GM23248 (cell line): ENCODE results near the gene NFKBIL1. TPM values are rescaled to one million over a fixed set of nuclear protein-coding genes. Genes with fewer than 3 reads are reported as not detected.

Source experiments
- DNase-seq: peaks from one replicate; pipeline ENCODE4 v3.0.0-alpha.2; 2015
- H2AFZ ChIP-seq: fragments of 200-600 bp; sonication (generic); 2 replicates; pipeline ENCODE4 v1.6.1; 2016; ENCODE audit warnings: antibody characterized with exemption
- H3F3A ChIP-seq: fragments of 200-600 bp; sonication (generic); 2 replicates; pipeline ENCODE4 v1.6.1; 2016; ENCODE audit warnings: mild to moderate bottlenecking, antibody characterized with exemption, mixed run types; ENCODE audit not compliant: insufficient read depth
- H3K27ac ChIP-seq: fragments of 200-600 bp; sonication (generic); 2 replicates; pipeline ENCODE4 v1.5.1; 2016; ENCODE audit warnings: mild to moderate bottlenecking
- H3K27me3 ChIP-seq: fragments of 200-600 bp; sonication (generic); replicated peaks from 2 replicates; pipeline ENCODE4 v1.6.1; 2016; ENCODE audit warnings: mild to moderate bottlenecking; ENCODE audit not compliant: insufficient read depth
- H3K36me3 ChIP-seq: fragments of 200-600 bp; sonication (generic); 2 replicates; pipeline ENCODE4 v1.6.1; 2016; ENCODE audit warnings: low read depth, mild to moderate bottlenecking
- H3K4me1 ChIP-seq: fragments of 200-600 bp; sonication (generic); 2 replicates; pipeline ENCODE4 v1.6.1; 2016; ENCODE audit warnings: mild to moderate bottlenecking; ENCODE audit not compliant: insufficient read depth
- H3K4me2 ChIP-seq: fragments of 200-600 bp; sonication (generic); one replicate; pipeline ENCODE4 v1.6.1; 2016; ENCODE audit warnings: mild to moderate bottlenecking; ENCODE audit not compliant: unreplicated experiment
- H3K4me3 ChIP-seq: fragments of 200-600 bp; sonication (generic); 2 replicates; pipeline ENCODE4 v1.5.1; 2016; ENCODE audit warnings: mild to moderate bottlenecking
- H3K79me2 ChIP-seq: fragments of 200-600 bp; sonication (generic); 2 replicates; pipeline ENCODE4 v1.6.1; 2016; ENCODE audit warnings: mild to moderate bottlenecking; ENCODE audit not compliant: insufficient read depth
- H3K9ac ChIP-seq: fragments of 200-600 bp; sonication (generic); 2 replicates; pipeline ENCODE4 v1.6.1; 2016; ENCODE audit warnings: mild to moderate bottlenecking
- H3K9me2 ChIP-seq: fragments of 200-600 bp; sonication (generic); 2 replicates; pipeline ENCODE4 v1.6.1; 2016; ENCODE audit warnings: mixed run types, mild to moderate bottlenecking, moderate library complexity; ENCODE audit not compliant: insufficient read depth
- H3K9me3 ChIP-seq: fragments of 200-600 bp; sonication (generic); one replicate; pipeline ENCODE4 v1.6.1; 2017; ENCODE audit warnings: low read depth
- H4K20me1 ChIP-seq: fragments of 200-600 bp; sonication (generic); 2 replicates; pipeline ENCODE4 v1.6.0; 2016; ENCODE audit not compliant: insufficient read depth
- EZH2 ChIP-seq: fragments of 200-600 bp; sonication (generic); IDR thresholded peaks from 2 replicates; pipeline ENCODE4 v1.6.1; 2018; ENCODE audit warnings: antibody characterized with exemption, mild to moderate bottlenecking; ENCODE audit not compliant: insufficient read depth, poor library complexity, severe bottlenecking
- EZH2phosphoT487 ChIP-seq: fragments of 200-600 bp; sonication (generic); IDR thresholded peaks from 2 replicates; pipeline ENCODE4 v1.6.1; 2018; ENCODE audit warnings: antibody characterized with exemption, moderate library complexity, mild to moderate bottlenecking, low read depth; ENCODE audit not compliant: insufficient read depth
- WGBS, 2 experiments: methylation state at CpG; one replicate each; pipeline ENCODE4 v1.1.6; 2015 to 2017; ENCODE audit warnings: low lambda C conversion rate in 2 of 2, low coverage in 1 of 2; ENCODE audit errors: missing lambda C conversion rate in 2 of 2; 5-methylcytosine and 5-hydroxymethylcytosine counted together
- in situ Hi-C: fragments of 300-500 bp; cut with MboI; formaldehyde crosslinking; loops from 2 replicates; pipeline ENCODE4 v1.15.0; 2020
- polyA plus RNA-seq: library from polyadenylated mRNA; unstranded; fragments of >200 nt; fragmentation: Nextera tagmentation; extraction: Ambion mirVana; gene quantifications from 2 replicates; pipeline ENCODE4 v1.2.1, GENCODE V29; 2016
- total RNA-seq: library from RNA; depleted of rRNA; stranded (reverse); fragments of >200 nt; shearing (Covaris generic); gene quantifications from 2 replicates; pipeline ENCODE4 v1.2.3, GENCODE V29; 2014

Gene NFKBIL1
- total and polyA plus RNA-seq, 2 experiments from 2014 or later, result 12.3 to 20.4 TPM

GRCh38 chr6:31525932-31526591 lies 21.3 kb upstream of the NFKBIL1 start:
- H3K4me2 ChIP-seq, result peak overlapping the region; percentile 47
- H3K36me3 ChIP-seq, result peaks cover 13% of the 10 kb centered on the region; the same call in 1 of the 2 replicates
- H3K4me3 ChIP-seq, result no peak overlapping the region
- no peaks in the 10 kb centered on the region for H3K9me3 ChIP-seq
- H3K27me3 ChIP-seq, result no peaks in the 10 kb centered on the region
- H2AFZ ChIP-seq, result no peak overlapping the region
- TF ChIP-seq EZH2, result no peak
- DNase-seq, result peak; percentile 74
- no peaks in the 10 kb centered on the region for H3K79me2 ChIP-seq
- in situ Hi-C loops, result no loop called here
- H3K4me1 ChIP-seq, result peaks cover 18% of the 10 kb centered on the region
- WGBS, 2 experiments, result 57 to 61% methylated on average over 4 of the region's 4 CpGs
- H3K9ac ChIP-seq, result peak overlapping the region; percentile 46
- no peaks in the 10 kb centered on the region for H3K9me2 ChIP-seq
- peak overlapping the region; percentile 81 for H3K27ac ChIP-seq
- H4K20me1 ChIP-seq, result no peaks in the 10 kb centered on the region
- peaks cover 37% of the 10 kb centered on the region for H3F3A ChIP-seq

DNA sequence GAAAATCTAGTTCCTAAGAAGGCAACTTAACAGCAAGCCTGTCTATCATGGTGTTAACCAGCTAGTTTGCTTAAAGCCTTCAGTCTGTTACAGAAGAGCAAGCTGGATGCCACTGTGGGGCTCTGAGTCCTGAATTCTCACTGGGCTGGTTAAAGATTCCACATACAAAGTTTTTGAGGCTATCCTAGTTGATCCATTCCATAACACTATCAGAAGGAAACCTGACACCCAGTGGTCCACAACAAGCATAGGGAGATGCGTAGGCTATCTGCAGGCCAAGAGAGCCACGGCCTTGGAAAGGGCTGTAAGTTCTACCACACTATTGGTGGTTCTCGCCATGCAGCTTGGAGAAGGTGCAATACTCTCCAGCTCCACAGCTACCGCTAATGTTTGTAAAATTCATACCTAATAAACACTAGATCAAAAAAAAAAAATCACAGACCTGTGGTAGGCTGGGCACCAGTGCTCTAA lies 19.1 kb upstream of the NFKBIL1 start:
- H3K27ac ChIP-seq, result no peak overlapping the region
- H3K4me1 ChIP-seq, result peaks cover 18% of the 10 kb centered on the region
- H3K79me2 ChIP-seq, result peaks cover 10% of the 10 kb centered on the region; the same call in 1 of the 2 replicates
- no peaks in the 10 kb centered on the region; the same call in 1 of the 2 replicates for H4K20me1 ChIP-seq
- TF ChIP-seq EZH2, result no peak
- no peak for TF ChIP-seq EZH2phosphoT487
- H3K4me2 ChIP-seq, result no peak overlapping the region
- no peaks in the 10 kb centered on the region for H3K27me3 ChIP-seq
- no peaks in the 10 kb centered on the region for H3K9me3 ChIP-seq
- H3K4me3 ChIP-seq, result no peak overlapping the region
- peaks cover 58% of the 10 kb centered on the region for H3F3A ChIP-seq
- H2AFZ ChIP-seq, result no peak overlapping the region
- peaks cover 35% of the 10 kb centered on the region for H3K36me3 ChIP-seq
- no peak for DNase-seq
- in situ Hi-C loops, result no loop called here
- H3K9ac ChIP-seq, result no peak overlapping the region
- 97 to 98% methylated on average over 4 of the region's 4 CpGs for WGBS, 2 experiments
- no peaks in the 10 kb centered on the region for H3K9me2 ChIP-seq

- TF ChIP-seq EZH2phosphoT487 (no peak), EZH2 (no peak)
- 61 to 80% methylated on average over 3 to 7 of the region's 7 CpGs for WGBS, 2 experiments
- DNase-seq, result no peak
- Histone ChIP-seq H3F3A (peaks cover 63% of the 10 kb centered on the region), H3K79me2 (peaks cover 15% of the 10 kb centered on the region), H3K27me3 (no peaks in the 10 kb centered on the region), H3K4me2 (no peak within 1 kb of the TSS), H3K9me2 (no peaks in the 10 kb centered on the region), H3K9ac (no peak within 1 kb of the TSS), H3K4me3 (no peak within 1 kb of the TSS), H3K36me3 (peaks cover 41% of the 10 kb centered on the region), H3K9me3 (no peaks in the 10 kb centered on the region), H3K4me1 (peaks cover 18% of the 10 kb centered on the region), H4K20me1 (no peaks in the 10 kb centered on the region; the same call in 1 of the 2 replicates), H2AFZ (no peak within 1 kb of the TSS), H3K27ac (0 out of 2 replicates have a peak within 1 kb of the TSS, but pooled peaks have one; percentile 11)
- in situ Hi-C loops, result no loop called here
These were observed 18.5 kb upstream of the NFKBIL1 start, which contains the start of gene MCCD1 for GRCh38 chr6:31528821-31529328. Gene MCCD1, plus strand, starts transcription at chr6:31528962. Its CDS starts 53 bp downstream, at chr6:31529015.

- peaks cover 18% of the 10 kb centered on the region for H3K4me1 ChIP-seq
- H3K36me3 ChIP-seq, result peaks cover 47% of the 10 kb centered on the region
- 47 to 50% methylated on average over 12 of the region's 12 CpGs for WGBS, 2 experiments
- no peaks in the 10 kb centered on the region for H3K27me3 ChIP-seq
- H3K9ac ChIP-seq, result no peak overlapping the region
- H3K9me3 ChIP-seq, result no peaks in the 10 kb centered on the region
- in situ Hi-C loops, result no loop called here
- DNase-seq, result no peak
- H3K4me2 ChIP-seq, result no peak overlapping the region
- TF ChIP-seq EZH2phosphoT487 (no peak), EZH2 (no peak)
- 0 out of 2 replicates have a peak overlapping the region, but pooled peaks have one; percentile 11 for H3K27ac ChIP-seq
- peaks cover 70% of the 10 kb centered on the region for H3F3A ChIP-seq
- H2AFZ ChIP-seq, result no peak overlapping the region
- H3K9me2 ChIP-seq, result no peaks in the 10 kb centered on the region
- no peaks in the 10 kb centered on the region; the same call in 1 of the 2 replicates for H4K20me1 ChIP-seq
- no peak overlapping the region for H3K4me3 ChIP-seq
- peaks cover 22% of the 10 kb centered on the region for H3K79me2 ChIP-seq
These were observed 17.9 kb upstream of the NFKBIL1 start for GRCh38 chr6:31529329-31530150.
